ENCODE data around the gene POLR3A.

Gene POLR3A

DNA sequence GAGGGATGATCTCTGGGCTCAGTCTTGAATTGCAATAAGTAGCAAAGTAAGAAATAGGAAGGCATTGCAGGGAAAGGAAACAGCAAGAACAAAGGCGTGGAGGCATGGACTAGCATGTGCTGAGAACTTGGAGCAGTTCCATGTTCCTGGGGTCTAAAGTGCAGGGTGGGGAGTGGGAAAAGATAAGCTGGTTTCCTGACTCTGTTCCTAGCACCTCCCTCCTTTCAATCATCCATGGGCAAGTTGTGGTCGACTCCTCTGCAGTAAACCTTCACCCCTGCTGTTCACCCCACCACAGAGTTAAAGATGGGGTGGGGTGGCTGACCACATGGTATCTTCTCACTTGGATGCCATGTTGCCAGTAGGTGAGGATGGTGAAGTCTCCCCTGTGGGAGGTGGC lies 33.9 kb upstream of the POLR3A start:
- Histone ChIP-seq H3K27me3 (ENCODE audit: low read depth, low read length) (no peaks in the 10 kb centered on the region), H3K9ac (ENCODE audit: low read length) (no peak overlapping the region), H3K36me3 (replicated peaks; ENCODE audit: low read depth, low read length) (no peaks in the 10 kb centered on the region), H3K79me2 (ENCODE audit: low read length) (no peaks in the 10 kb centered on the region), H3K4me1 (ENCODE audit: low read length) (no peaks in the 10 kb centered on the region), H3K4me3 (ENCODE audit: low read length) (no peak overlapping the region), H4K20me1 (ENCODE audit: insufficient read depth, low read length) (no peaks in the 10 kb centered on the region), H3K9me3 (ENCODE audit: insufficient read depth, low read length) (no peaks in the 10 kb centered on the region), H3K27ac (ENCODE audit: low read length) (no peak overlapping the region), H2AFZ (ENCODE audit: low read depth, low read length) (no peak overlapping the region), H3K4me2 (ENCODE audit: low read length) (no peak overlapping the region)
- TF ChIP-seq, protein P1, sequence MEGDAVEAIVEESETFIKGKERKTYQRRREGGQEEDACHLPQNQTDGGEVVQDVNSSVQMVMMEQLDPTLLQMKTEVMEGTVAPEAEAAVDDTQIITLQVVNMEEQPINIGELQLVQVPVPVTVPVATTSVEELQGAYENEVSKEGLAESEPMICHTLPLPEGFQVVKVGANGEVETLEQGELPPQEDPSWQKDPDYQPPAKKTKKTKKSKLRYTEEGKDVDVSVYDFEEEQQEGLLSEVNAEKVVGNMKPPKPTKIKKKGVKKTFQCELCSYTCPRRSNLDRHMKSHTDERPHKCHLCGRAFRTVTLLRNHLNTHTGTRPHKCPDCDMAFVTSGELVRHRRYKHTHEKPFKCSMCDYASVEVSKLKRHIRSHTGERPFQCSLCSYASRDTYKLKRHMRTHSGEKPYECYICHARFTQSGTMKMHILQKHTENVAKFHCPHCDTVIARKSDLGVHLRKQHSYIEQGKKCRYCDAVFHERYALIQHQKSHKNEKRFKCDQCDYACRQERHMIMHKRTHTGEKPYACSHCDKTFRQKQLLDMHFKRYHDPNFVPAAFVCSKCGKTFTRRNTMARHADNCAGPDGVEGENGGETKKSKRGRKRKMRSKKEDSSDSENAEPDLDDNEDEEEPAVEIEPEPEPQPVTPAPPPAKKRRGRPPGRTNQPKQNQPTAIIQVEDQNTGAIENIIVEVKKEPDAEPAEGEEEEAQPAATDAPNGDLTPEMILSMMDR (IDR thresholded peaks at IDR 0.05; ENCODE audit: low read depth, low read length), result no peak
- TF ChIP-seq EZH2phosphoT487 (IDR thresholded peaks at IDR 0.05; ENCODE audit: low read depth), result no peak

DNA sequence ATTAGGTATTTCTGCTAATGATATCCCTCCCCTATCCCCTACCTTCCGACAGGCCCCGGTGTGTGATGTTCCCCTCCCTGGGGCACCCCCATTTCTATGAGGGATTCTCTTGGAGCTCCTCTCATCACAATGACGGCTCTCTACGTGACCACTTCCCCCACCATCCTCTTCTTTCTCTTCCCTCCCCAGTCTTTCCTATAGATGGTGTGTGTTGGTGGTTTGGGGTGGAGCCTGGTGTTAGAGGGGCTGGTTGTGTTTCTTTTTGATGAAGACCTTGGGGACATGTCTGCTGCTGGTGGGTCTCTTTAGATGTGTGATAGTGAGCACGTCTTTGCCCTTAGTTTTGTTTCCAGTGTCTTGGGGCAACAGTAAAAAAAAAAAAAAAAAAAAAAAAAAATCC lies 33.0 kb upstream of the POLR3A start:
- Histone ChIP-seq H3K27ac (ENCODE audit: low read length) (no peak overlapping the region), H3K4me2 (ENCODE audit: low read length) (no peak overlapping the region), H2AFZ (ENCODE audit: low read depth, low read length) (no peak overlapping the region), H3K9ac (ENCODE audit: low read length) (no peak overlapping the region), H4K20me1 (ENCODE audit: insufficient read depth, low read length) (no peaks in the 10 kb centered on the region), H3K79me2 (ENCODE audit: low read length) (no peaks in the 10 kb centered on the region), H3K27me3 (ENCODE audit: low read depth, low read length) (no peaks in the 10 kb centered on the region), H3K36me3 (replicated peaks; ENCODE audit: low read depth, low read length) (no peaks in the 10 kb centered on the region), H3K4me1 (ENCODE audit: low read length) (no peaks in the 10 kb centered on the region), H3K9me3 (ENCODE audit: insufficient read depth, low read length) (no peaks in the 10 kb centered on the region), H3K4me3 (ENCODE audit: low read length) (no peak overlapping the region)
- TF ChIP-seq, protein P1 (IDR thresholded peaks at IDR 0.05; ENCODE audit: low read depth, low read length), result no peak
- TF ChIP-seq EZH2phosphoT487 (IDR thresholded peaks at IDR 0.05; ENCODE audit: low read depth), result no peak

DNA sequence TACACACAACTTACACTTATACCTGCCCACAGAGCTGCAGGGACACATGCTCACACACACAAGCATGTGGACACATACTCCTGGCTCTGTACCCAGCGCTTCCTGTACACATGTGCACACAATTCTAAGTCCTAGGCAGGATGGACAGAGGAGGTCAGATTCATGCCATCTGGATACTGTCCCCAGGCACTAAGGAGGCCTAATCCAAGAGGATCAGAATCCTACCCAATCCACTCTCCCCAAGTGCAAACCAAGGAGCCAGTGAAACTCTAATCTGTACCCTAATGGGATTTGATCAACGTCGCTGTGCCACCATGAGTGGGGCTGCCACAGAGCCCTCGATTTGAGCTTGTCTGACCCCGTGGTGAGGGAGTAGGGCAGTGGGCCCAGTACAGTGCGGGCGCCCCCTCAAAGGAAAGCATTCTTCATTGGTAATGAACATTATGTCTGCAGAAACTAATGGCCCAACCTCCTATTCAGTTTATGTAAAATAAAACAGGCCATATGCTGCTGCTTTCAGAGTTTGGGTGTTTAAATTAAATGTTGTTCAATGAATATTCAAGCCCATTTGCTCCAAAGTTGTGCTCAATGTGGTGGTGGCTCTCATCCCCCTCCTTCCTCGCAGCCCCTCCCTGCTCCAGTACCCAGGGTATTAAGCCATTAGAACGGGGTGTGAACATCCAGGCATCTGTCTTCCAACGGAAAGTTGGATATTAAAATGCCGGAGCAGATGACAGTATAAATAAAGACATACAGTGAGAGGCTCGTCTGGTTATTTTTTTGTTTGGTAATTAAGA lies 30.8 kb upstream of the POLR3A start:
- Histone ChIP-seq H2AFZ (ENCODE audit: low read depth, low read length) (no peak overlapping the region), H4K20me1 (ENCODE audit: insufficient read depth, low read length) (no peaks in the 10 kb centered on the region), H3K9me3 (ENCODE audit: insufficient read depth, low read length) (no peaks in the 10 kb centered on the region), H3K4me2 (ENCODE audit: low read length) (no peak overlapping the region), H3K79me2 (ENCODE audit: low read length) (no peaks in the 10 kb centered on the region), H3K27me3 (ENCODE audit: low read depth, low read length) (no peaks in the 10 kb centered on the region), H3K27ac (ENCODE audit: low read length) (no peak overlapping the region), H3K9ac (ENCODE audit: low read length) (no peak overlapping the region), H3K4me1 (ENCODE audit: low read length) (no peaks in the 10 kb centered on the region), H3K4me3 (ENCODE audit: low read length) (no peak overlapping the region), H3K36me3 (replicated peaks; ENCODE audit: low read depth, low read length) (no peaks in the 10 kb centered on the region)
- TF ChIP-seq, protein P1 (IDR thresholded peaks at IDR 0.05; ENCODE audit: low read depth, low read length), result no peak
- TF ChIP-seq EZH2phosphoT487 (IDR thresholded peaks at IDR 0.05; ENCODE audit: low read depth), result no peak

DNA sequence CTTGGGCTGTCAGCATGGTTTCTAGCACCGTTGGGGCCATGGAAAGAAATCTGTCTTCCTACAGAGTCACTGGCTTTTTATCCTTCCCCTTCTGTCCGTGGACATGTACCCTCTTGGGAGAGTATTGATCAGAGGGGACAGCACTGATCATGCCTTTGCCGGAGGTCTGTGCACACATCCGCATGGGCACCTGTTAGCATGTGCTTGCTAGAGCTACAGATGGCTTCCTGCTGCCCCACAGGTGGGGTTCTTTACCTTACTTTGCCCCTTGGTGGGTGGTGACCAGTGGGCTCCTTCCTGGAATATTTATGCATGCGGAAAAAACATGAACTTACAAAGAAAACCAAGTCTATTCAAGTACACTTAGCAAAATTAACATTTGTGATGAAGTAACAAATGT lies 29.2 kb upstream of the POLR3A start:
- Histone ChIP-seq H3K4me3 (ENCODE audit: low read length) (no peak overlapping the region), H3K9me3 (ENCODE audit: insufficient read depth, low read length) (no peaks in the 10 kb centered on the region), H3K79me2 (ENCODE audit: low read length) (no peaks in the 10 kb centered on the region), H4K20me1 (ENCODE audit: insufficient read depth, low read length) (no peaks in the 10 kb centered on the region), H3K27ac (ENCODE audit: low read length) (no peak overlapping the region), H3K36me3 (replicated peaks; ENCODE audit: low read depth, low read length) (no peaks in the 10 kb centered on the region), H3K27me3 (ENCODE audit: low read depth, low read length) (no peaks in the 10 kb centered on the region), H3K4me1 (ENCODE audit: low read length) (no peaks in the 10 kb centered on the region), H3K9ac (ENCODE audit: low read length) (no peak overlapping the region), H2AFZ (ENCODE audit: low read depth, low read length) (no peak overlapping the region), H3K4me2 (ENCODE audit: low read length) (no peak overlapping the region)
- TF ChIP-seq, protein P1 (IDR thresholded peaks at IDR 0.05; ENCODE audit: low read depth, low read length), result no peak
- TF ChIP-seq EZH2phosphoT487 (IDR thresholded peaks at IDR 0.05; ENCODE audit: low read depth), result no peak

Data from OCI-LY3 (cell line).